GM18511 (cell line): ENCODE data around the gene CMTM6.

ENCODE experiments used
- ATAC-seq: cut with Tn5 transposase; IDR thresholded peaks from one replicate; pipeline ENCODE4 v1.9.1; 2021; ENCODE audit warnings: mild to moderate bottlenecking, moderate library complexity; ENCODE audit not compliant: unreplicated experiment

CMTM6 gene

DNA sequence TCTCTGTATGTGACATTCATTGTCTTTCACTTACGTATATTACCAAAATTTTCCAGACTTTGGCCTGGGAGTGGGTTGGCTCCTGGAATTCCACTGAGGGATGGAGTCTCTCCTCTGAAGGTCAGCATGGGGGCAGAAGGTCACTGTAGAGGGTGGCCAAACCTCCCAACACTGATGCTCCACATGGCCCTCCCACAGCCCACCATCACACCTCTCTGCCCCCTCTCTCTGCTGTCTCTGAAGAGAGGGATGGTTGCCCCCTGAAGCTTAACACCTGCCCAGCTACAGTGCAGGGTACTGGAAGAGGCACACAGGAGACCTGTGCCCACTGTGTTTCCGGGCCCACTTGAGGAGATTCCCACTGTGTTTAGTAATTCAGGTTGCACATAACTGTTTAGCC is 52.2 kb downstream of the CMTM6 start:
- ATAC-seq, result no peak

DNA sequence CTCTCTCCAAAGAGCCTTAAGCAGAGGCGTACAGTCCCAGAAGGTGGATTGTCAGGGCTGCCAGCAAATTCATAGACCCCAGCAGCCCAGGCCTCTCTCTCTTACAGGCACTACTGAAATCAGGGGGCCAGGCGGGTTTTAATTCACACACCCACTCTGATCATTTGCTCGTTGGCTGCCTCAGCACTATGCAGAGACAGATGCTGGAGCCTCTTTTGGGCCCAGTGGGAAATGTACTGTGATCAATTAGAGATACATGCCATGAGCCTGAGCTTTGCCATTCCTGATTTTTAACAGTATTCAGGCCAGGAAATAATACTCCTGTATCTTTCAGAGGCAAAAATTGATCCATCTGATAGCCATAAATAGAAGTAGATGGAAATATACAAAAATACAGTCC is 53.0 kb downstream of the CMTM6 start:
- ATAC-seq, result no peak

DNA sequence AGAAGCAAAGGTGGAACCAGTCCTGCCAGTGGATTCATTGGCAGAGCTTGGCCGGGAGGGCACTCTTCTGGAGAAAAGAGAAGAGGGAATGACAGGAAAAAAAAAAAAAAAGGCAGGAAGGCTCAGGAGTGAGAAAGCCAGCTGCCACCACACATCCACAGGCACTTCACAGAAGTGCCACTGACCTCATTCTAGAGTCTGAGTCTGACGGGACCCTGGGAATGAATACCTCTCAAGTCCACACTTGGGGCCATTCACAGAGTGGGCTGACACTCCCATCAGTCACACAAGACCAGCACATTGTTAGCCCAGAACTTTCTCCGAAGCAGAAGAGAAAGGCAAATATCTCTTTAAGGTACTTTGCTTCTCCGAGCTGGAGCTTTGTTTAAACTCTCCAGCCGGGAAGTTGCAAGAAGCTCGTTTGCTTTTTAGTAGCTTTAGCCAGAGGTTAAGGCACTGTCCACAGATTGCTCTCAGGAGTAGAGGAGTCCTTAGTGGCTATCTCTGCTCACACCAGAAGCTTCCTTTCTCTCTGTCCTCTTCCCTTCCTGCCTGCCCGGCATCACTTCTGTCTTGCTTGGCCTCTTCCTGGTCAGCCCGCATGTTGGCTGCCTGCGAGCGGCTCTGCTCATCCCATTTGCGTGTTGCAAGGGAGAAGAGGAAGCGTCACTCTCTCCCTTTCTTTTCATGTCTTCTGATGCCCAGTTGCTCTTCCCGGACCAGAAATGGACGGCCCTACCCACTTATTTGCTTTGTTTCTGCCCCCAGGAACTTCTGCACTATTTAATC is 53.8 kb downstream of the CMTM6 start:
- ATAC-seq, result no peak

DNA sequence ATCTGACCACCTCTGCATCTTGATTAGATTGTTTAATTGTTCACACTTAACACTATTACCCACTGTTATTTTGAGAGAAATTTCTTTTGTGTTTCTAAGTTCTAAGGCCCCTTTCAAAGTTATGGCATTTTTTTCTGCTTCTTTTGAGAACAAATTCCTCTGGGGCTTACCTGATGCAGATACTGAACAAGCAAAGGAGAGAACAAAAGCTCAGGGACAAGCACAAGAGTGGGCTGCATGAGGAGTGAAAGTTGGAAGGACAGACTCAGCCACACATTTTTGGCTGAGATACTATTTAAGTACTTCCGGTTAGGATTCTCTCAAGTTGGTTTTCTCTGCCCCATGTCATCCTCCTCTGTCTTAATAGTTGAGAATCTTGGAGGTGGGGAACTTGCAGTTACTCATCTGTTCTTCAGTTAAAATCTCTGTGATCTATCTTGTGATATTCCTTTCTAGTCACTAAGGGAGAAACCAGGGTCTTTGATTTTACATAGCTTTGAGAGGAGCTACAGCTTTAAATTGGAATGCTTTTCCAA is 54.7 kb downstream of the CMTM6 start:
- no peak for ATAC-seq

DNA sequence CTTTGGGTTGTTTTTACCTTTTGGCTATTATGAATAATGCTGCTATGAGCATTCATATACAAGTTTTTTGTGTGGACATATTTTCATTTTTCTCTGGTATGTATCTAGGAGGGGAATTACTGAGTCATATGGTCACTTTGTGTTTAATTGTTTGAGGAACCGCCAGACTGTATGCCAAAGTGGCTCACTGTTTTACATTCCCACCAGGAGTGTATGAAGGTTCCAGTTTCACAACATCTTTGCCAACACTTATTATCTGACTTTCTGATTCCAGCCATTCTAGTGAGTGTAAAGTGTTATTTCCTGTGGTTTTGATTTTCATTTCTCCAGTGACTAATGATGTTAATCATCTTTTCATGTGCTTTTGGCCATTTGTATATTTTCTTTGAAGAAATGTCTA is 59.2 kb downstream of the CMTM6 start:
- no peak for ATAC-seq

DNA sequence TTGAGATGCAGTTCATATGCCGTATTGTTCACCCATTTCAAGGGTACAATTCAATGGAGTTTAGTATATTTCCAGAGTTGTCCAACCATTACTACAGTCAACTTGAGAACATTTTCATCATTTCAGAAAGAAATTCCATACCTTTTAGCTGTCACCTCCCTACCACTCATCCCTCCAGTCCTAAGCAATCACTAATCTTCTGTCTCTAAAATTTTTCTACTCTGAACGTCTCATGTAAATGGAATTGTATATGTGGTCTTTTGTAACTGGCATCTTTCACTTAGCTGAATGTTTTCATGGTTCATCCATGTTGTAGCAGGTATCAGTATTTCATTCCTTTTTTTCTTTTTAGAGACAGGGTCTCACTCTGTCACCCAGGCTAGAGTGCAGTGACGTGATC is 59.9 kb downstream of the CMTM6 start:
- no peak for ATAC-seq

DNA sequence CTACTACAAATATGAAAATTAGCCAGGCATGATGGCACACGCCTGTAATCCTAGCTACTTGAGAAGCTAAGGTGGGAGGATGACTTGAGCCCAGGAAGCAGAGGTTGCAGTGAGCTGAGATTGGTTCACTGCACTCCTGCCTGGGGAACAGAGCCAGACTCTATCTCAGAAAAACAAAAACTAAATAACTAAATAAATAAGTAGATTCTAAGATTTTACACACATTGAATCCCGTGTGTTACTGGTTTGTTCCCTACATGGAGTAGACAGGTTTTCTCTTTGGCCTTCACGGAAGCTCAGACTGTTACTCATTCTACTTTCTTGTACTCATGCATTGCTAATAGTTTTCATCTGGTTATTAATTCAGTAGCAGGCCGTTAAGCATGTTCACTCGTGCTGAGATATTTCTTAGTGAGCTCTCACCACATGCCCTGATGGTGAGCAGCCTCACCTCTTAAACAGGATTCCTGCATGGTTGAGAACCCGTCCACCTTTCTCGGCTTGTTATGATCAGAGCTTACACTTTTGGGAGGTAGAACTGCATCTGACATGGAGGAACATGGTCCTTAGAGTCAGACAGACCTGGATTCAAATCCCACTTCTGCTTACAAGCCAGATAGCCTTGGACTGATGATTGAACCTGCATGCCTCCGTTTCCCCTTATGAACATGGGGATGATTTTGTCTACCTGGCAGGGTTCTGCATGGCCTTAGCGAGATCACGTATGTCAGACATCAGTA is 61.9 kb downstream of the CMTM6 start:
- no peak for ATAC-seq

DNA sequence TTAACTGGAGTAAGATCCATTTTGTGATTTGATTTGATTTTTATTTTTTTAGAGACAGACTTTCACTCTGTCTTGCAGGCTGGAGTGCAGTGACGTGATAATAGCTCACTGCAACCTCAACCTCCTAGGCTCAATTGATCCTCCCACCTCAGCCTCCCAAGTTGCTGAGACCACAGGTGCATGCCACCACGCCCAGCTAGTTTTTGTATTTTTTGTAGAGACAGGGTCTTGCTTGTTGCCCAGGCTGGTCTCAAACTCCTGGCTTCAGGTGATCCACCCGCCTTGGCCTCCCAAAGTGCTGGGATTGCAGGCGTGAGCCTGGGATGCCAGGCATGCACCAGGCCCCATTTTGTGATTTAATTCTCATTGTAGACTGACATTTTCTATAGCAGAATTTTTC is 63.2 kb downstream of the CMTM6 start:
- peak; percentile 29 for ATAC-seq

DNA sequence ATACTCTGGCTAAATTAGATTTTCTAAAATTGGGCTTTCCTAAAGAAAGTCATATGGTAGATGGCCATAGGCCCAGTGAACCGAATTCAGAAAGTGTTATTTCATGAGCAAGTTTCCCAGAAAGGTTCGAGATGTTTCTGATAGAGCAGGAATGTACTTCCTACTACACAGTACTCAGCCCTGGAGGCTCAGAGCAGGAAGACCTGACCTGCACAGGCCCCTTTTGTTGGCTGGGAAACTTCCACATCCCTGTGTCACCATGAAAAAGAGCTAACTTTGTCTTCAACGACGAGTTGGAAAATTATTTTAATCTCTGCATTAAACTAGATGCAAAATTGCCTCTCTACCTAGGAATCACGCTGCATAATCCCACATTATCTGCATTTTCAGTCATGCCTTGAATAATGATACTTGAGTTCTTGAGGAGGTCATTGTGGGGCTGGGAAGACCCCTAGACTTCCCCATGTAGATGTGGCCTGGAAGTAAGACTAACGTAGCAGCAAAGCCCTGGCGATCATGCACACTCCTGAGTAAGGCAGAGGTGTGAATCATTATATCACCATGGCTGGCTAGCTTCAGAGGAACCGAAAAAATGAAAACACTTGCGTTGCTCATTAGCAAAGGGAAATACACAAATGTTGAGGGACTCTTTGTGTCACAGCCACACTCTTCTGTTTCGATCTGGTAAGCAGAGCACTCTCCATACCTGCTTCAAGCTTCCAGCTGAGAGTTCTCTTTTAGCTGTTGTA is 63.9 kb downstream of the CMTM6 start:
- peak; percentile 90 for ATAC-seq

DNA sequence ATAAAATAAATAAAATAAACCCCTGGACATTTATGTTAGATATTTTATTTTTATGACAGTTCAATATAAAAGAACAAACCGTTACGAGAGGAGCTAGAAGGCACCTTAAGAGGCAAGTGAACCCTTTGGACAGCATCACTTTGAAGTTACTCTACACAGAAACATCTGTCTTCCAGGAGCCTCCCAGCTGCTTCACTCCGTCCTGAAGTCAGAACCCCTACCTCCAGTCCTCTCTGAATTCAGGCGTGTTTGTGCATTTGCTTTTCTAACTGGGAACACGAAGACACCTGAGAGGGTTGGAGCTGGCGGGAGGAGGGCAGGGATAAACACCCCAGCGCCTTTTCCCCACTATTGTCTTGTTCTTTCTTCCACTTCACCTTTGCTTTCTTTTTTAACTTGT is 64.8 kb downstream of the CMTM6 start:
- no peak for ATAC-seq

DNA sequence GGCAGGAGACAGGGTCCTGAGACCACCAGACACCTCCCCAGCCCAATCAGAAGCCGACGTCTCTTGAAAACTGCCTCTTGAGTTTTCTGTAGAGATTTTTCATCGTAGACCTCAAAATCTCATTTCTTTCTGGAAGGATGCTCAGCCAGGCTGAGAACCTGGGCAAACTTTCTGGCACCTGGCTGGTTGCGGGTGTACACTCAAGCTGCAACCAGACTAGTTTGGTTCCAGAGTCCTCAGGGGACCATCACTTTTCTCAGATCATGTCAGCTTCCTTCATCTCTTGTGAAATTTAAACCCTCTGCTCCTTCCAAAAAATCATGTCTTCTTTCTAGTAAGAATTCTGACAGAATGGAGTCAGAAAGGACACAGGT is 65.8 kb downstream of the CMTM6 start:
- peak; percentile 45 for ATAC-seq

DNA sequence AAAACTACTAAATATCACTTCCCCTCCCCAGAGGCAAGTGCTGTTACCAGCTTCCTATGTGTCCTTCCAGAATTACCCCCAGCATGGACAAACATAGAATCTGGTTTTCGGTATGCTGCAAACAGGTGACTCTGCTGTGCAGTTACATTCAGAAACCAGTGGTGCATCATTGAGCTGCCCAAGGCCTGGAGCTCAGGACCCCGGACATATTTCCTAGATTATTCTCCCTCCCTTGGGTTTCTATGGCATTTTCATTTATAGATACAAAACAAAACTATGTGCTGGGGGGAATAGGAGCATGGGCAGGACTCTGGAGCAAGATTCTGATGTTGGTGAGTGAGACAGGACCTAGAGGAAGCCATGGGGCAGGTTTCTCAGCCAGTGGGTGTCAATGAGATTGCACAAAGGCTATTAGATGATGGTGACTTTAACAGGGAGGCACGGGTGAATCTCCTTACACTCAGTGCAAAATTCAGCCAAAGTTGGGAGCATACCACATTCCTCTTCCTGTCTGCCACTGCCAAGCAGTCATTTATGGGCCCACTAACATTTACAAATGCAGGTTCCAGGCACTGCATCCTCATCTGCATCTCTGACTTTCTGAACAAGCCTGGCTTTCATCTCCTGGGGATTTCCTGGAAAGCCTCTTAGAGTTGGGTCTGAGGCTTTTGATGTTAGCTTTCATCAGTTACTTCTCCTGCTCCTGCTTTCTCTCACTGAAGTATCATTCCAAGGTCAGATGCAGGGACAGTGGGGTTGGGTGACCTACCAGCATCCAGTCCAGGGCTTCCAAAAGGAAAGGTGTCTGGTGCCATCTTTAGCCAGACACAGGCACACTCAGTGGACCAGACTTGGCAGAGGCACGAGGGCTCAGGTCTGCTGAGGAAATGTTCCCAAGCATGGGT is 66.5 kb downstream of the CMTM6 start:
- no peak for ATAC-seq

DNA sequence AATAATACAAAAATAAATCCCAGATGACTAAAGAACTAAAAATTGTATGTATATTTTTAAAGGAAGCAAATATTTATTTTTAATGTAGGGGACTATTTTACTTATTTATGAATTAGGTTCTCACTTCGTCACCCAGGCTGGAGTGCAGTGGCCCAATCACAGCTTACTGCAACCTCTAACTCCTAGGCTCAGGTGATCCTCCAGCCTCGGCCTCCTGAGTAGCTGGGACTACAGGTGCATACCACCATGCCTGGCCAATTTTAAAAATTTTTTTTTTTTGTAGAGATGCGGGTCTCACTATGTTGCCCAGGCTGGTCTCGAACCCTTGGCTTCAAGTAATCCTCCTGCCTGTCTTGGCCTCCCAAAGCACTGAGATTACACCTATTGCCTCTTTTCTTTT is 68.4 kb downstream of the CMTM6 start:
- no peak for ATAC-seq

DNA sequence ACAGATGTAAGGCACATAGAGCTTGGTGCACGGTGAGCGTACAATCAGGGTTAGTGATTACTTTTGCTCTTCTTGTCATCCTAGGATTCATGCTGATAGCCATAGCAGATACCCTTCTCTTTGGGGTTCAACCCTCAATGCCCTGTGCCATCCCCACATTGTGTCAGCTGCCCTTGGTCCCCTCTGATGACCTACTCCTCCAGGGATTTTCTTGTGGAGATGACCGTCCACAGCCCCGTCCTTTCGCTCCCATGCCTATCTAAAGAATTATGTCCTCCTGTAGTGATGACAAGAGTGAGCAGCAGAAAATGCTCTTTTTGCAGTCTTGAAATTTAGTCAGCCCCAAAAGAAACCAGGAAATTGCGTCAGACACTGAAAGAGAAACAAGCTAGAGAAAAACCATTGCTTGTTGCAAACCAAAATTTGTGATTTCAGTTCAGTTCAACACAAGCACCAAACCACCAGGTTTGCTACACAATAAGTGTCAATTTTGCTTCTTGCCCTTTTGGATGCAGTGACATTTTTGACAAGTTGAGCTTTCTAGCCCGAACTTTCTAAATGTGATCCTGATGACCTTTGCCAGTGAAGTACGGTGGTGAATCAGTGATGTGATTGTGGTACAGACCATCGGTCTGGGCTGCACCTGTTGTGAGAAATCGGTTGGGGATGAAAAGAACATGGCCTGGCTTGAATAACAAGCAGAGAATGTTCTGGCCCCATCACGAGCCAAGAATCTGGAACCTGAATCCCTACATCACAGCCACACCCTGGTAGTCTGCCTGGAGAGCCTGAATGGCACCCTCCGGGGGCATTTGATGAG is 69.7 kb downstream of the CMTM6 start:
- peak; percentile 40 for ATAC-seq

DNA sequence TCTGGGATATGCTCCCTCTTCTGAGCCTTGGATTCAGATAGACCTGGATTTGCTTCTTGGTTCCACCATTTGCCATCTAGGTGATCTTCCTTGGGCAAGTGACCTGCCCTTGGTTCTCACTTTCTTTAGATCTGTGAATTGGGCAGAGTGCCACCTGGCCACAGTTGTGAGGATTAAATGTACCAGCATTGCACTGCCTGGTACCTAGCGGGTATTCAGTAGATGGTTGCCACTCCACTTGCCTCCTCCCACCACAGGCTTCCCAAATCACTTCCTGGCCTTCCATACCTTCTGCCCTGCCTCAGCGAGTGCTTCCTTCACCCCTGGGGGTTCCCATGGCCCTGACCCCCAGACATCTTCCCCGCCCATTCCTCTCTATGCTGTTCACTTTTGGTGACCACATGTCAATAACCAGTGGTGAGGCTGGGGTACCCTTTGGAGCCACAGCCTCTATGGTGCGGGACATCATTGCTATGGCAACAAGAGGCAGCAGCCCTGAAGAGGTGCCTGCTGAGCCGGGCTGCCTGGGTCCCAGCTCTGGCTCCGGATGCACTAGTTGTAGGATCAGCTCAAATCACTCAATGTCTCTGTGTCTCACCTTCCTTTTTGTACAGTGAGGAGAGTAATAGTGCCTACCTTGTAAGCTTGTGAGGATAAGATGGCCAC is 70.5 kb downstream of the CMTM6 start:
- no peak for ATAC-seq

DNA sequence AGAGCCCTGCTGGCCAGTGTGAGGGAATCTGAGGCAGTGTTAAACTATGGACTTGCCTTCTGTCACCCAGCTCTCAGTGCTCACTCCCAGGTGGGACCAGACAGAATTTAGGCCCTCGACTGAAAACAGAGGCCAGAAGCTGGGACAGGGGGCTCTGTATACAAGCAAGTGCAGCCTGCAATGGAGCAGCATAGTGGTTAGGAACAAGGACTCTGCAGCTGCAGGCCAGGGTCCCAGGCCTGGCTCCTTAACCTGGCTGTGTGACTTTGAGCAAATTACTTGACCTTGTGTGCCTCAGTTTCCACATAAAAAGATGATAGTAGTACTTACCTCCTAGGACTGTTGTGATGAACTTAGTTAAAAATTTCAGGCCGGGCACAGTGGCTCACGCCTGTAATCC is 71.2 kb downstream of the CMTM6 start:
- ATAC-seq, result no peak
